Activated CD4-positive, CD25-positive, alpha-beta regulatory T cell (primary cell): ENCODE results near the gene FBXO17.

Source experiments
- DNase-seq, 4 experiments: peaks; one replicate each; lab custom pipeline; 2025; lab: John Stamatoyannopoulos, UW

The FBXO17 gene

DNA sequence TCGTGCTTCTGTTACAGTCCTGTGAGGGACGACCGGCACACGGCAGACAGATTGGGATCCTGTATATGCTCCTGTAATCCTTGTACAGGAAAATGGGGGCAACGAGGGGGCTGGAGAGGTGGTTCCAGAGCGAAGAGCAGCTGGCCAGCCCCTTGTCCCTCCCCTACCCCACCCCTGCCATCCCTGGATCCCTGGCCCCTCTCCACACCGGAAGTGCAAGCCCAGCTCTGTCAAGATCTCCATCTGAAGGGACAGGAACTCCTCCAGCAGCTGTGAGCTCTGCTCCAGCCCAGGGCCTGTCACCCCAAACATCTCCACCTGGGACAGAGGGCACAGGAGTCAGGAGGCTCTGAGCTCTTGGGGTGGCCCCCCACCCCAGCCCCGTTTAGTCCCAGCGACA, 58.0 kb downstream of the FBXO17 start:
- no peak for DNase-seq

DNA sequence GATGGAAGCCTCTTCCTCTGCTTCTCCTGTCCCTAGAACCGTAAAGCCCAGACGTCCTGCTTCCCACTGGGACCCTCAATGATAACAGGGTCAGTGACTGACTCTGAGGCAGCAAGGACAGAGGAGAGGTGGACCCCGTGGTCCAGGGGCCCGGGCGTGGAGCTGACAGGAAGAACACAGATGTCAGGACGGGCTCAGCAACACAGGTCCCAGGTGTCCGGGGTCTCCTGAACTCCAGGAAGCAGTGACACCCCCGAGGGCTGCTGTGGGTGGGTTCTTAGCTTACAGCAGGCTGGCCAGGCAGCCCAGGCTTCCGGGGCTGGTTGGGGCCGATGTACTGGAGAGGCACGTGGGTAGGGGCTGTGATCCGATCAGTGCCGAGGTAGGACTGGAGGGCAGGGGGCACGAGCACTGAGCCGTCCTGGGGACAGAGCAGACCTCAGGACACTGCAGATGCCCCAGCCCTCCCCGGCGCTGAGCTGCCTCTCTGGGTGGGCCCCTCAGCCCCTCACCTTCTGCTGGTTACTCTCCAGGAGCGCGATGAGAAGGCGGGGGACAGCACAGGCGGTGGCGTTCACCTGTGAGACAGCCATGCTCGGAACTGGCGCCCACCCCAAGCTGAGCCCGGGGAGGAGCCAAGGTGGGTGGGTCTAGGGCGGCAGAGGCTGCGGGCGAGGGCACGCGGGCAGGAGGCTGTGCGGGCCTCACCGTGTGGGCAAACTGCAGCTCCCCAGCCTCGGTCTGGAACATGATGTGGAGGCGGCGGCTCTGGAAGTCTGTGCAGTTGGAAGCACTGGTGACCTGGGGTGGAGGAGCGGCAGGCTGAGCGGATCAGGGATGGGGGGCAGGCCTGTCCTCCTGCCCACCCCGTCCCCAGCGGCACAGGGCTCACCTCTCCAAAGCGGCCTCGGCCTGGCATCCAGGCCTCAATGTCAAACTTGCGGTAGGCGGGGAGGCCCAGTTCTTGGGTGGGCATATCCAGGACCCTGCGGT, 59.9 kb downstream of the FBXO17 start:
- no peak for DNase-seq

DNA sequence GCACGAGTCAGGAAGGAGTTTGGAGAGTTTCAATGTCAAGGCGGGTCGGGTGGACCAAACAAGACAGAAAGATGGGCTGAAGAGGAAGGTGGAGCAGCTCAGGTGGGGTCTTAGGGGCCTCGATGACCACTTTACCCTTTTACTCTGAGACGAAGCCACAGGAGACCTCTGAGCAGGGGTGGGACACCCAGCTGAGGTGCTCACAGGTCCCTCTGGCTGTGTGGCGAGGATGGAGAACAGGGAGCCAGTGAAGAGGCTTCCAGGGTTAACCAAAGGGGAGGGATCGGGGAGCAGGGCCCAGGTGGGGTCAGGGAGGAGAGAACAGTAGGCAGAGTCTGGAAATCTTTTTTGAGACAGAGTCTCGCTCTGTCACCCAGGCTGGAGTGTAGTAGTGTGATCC, 61.6 kb downstream of the FBXO17 start:
- no peak for DNase-seq

DNA sequence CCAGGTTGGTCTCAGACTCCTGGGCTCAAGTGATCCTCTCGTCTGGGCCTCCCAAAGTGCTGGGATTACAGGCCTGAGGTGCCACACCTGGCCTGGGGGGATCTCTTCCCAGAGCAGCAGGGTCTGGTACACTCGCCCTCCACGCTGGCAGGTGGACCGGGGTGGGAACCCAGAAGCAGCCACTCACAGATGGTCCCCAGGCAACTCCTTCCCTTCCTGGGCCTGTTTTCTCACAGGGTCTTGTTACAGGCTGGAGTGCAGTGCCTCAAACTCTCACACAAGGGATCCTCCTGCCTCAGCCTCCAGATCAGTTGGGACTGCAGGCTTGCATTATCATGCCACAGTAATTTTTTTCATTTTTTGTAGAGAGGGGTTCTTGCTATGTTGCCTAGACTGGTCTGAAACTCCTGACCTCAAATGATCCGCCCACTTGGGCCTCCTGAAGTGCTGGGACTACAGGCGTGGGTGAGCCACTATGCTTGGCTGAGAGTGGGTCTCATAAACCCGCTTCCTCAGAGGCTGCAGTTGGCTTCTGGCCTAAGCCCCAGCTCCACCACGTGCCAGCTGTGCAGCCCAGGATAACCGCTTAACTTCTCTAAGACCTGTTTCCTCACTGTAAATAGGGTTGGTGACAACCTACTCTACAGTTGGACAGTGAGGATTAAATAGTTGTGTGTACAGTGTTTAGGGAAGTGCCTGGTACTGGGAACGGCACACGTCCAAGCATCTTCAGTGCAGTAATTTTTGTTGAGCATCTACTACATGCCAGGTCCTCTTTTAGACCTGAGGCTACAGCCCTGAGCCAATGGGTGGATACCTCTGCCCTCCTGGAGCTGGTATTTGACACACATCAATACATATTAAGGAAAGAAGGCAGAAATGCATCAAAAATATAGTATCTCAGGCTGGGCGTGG, 62.7 kb downstream of the FBXO17 start:
- DNase-seq: no peak

DNA sequence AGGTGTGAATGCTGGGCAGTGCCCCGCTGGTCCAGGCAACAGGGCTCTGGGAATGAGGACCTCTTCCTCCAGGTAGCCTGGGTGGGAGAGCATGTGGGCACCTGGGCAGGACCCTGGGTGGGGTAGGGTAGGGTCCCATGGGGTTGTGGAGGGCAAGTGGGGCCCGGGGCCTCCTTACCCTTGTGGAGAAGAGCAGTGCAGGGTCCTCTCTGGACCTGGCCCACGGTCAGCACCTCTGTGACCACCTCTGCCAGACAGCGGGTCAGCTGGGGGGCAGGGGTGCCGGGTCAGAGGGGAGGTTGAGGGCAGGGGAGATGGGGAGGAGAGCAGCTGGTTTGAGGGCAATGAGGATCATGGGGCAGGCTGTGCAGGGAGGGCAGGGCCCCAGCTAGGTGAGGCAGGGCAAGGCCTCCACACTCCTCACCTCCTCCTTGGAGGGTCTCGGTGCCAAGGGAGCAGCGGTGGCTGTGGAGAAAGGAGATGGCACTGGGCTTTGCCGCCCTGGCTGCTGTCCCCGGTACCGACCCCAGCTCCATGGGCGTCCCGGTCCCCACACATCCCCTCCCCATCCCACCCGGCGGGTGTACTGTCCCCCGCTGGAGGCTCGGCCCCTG, 64.0 kb downstream of the FBXO17 start:
- no peak for DNase-seq

DNA sequence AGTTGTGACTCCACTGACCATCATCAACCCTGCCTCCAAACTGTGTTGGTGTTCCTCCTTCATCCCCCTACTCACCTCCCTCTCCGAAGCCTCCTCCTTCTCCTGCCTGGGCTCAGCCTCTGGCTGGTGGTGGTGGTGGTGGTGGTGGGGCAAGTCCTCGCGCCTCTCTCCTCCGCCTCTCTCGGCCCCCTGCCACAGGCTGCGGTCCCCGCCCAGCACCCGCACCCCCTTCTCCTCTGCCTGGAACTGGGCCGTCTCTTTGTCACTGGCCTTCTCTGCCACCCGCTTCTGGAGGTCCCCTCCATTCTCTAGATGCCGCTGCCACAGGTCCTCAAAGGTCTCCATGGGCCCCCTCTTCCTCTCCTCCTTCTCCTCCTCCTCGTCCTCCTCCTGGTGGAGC, 65.1 kb downstream of the FBXO17 start:
- DNase-seq: no peak

DNA sequence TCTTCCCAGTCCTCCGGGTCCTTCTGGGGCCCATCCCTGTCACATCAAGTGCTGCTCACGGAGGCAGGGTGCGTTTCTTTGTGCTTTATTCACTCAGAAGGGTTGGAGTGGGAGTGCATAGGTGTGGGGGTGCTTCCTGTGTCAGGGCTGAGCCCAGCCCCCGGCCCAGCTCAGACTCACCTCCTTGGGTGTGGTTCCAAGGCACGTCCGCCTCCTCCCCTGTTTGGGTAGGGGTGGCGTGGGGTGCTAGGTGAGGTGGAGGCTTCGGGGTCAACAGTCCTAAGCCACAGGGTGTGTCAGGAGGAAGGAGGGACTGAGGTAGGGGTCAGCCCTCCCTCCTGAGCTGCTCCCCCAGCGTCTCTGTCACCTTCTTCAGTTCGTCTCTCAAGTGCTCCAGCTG, 66.6 kb downstream of the FBXO17 start:
- no peak for DNase-seq

DNA sequence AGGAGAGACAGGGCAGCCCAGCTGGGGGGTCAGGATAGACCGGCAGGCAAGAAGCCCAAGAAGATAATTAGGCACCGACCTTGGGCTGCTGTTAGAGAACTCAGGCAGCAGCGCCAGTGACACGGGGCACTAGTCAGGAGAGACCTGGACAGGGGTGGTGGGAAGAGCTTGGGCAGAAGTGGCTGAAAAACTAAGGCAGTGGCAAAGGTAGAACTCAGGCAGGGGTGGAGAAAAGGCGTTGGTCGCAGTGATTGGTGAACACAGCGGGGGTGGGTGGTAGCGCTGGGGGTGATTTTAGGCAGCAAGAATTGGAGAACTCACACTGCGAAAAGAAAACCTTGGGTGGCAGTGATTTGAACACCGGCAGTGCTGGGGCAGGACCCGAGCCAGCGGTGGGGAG, 67.9 kb downstream of the FBXO17 start:
- no peak for DNase-seq

DNA sequence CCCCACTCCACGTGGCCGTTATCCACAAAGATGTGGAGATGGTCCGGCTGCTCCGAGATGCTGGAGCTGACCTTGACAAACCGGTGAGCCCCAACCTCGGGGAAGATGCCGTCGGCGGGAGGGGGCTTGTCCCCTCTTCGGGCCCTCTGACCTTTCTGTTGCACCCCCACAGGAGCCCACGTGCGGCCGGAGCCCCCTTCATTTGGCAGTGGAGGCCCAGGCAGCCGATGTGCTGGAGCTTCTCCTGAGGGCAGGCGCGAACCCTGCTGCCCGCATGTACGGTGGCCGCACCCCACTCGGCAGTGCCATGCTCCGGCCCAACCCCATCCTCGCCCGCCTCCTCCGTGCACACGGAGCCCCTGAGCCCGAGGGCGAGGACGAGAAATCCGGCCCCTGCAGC, 68.3 kb downstream of the FBXO17 start:
- DNase-seq: no peak

DNA sequence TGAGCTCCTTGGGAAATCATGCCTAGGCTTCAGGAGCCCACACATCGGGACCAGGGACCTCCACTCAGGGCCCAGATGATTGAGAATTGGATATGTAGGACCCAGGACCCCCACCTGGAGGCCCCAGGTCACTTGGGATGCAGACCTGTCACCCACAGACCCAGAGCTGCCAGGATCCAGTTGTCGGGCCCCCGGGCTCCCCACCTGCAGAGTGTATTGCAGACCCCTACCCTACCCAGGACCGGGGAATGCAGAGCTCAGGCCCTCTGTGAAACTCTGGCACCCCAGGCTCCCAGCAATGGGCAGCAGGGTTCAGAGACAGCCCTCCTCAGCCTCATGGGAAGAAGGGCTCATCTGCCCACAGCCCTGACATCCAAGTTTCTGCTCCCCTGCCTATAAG, 69.9 kb downstream of the FBXO17 start:
- DNase-seq: no peak

DNA sequence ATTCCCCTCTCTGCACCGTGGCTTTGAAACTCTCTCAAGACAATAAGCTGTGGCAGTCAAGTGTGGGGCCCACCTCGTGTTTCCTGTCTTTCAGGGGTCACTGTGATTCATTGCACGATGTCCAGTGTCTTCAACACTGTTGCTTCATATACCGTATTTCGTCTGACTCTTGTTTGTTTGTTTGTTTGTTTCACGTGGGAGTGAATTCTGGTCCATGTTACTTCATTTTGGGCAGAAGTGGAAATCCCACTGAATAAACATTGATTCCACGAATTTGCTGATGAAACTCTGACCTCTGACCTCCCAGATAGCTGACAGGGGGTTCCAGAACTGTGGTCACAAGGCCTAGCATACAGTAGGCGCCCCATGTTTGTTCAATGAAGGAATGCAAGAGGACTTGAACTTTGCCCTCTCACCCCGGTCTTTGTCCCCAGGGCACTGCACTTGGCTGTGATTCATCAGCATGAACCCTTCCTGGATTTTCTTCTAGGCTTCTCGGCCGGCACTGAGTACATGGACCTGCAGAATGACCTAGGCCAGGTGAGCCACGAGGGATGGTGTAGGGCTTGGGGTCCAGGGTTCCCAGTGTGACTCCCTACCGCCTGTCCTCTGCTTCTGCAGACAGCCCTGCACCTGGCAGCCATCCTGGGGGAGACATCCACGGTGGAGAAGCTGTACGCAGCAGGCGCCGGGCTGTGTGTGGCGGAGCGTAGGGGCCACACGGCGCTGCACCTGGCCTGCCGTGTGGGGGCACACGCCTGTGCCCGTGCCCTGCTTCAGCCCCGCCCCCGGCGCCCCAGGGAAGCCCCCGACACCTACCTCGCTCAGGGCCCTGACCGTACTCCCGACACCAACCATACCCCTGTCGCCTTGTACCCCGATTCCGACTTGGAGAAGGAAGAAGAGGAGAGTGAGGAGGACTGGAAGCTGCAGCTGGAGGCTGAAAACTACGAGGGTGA, 70.7 kb downstream of the FBXO17 start:
- DNase-seq: no peak

DNA sequence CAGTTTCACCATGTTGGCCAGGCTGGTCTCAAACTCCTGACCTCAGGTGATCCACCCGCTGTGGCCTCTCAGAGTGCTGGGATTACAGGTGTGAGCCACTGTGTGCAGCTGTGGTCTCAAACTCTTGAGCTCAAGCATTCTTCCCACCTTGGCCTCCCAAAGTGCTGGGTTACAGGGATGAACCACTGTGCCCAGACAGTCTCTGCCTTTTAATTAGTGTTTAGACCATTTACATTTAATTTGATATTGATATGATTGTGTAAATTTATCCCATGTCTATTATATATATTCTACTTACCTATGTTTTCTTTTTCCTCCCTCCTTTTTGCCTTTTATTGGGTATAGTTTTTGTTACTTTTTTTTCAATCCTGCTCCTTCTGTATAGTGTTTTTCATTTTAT, 73.9 kb downstream of the FBXO17 start:
- no peak for DNase-seq

DNA sequence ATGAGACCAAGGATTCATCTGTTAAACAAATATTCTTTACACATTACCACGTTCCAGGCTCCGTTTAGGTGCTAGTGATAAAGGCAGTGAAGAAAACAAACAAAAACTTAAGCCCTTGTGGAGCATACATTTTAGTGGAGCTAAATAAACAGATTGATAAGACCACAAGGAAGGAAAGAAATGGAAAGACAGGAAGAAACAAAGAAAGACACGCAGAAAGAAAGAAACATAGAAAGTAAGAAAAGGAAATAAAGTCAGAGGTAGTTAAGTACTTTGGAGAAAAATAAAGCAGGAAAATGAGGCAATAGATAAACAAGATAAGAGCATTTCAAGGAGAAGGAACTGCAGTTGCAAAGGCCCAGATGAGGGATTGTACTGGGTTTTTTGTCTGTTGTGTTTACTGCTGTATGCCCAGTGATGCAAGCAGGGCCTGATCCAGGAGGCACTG, 74.8 kb downstream of the FBXO17 start:
- no peak for DNase-seq

DNA sequence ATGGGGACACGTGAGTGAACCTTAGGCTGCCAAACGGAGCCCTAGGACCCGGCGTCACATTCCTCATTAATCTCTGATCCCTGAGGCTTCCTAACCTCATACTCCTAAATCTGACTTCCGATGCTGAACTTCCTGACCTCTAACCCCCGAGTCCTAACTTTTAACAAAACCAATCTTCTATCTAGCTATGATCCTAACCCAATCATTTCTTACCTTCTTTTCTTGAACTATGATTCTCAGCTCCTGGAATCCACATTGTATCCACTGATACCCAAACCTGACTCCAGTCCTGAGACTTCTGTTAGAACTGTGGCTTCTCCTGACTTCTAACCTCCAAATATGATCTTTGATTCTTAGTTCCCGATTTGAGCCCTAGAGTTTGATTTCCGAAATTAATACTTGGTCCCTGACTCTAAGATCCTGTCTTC, 75.3 kb downstream of the FBXO17 start:
- DNase-seq: no peak

DNA sequence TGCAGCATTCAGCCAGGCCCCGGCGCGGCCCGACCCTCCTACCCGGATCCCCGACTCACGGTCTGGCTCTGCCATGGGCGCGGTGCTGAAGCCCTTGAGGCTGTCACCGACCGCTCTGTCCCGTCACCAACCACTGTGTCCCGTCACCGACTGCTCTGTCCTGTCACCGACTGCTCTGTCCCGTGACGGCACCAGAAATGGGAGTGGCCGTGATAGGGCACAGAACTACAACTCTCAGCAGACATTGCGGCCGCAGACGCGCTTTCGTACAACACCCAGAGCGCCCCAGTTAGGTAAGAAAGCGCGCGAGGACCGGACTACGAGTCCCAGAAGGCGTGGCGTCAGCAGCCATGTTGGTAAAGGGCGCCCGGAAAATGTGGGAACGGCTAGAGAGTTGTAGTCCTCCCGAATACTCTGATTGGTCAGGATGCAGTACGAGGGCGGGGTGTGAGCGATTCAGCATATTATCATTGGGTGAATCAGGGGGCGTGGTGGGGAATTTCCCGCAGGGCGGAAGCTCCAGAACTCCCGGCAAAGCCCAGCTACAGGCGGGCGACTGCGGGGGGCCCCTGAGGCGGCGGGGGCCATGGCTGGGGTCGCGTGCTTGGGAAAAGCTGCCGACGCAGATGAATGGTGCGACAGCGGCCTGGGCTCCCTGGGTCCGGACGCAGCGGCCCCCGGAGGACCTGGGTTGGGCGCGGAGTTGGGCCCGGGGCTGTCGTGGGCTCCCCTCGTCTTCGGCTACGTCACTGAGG, 75.9 kb downstream of the FBXO17 start, which contains the start of the genes NFKBIB and SIRT2:
Gene NFKBIB (plus strand): TSS at position 523 of the 755 bp plus-strand sequence. CDS start 64 bp downstream, at position 587.
Gene SIRT2 (minus strand): TSS at position 172 of the 755 bp plus-strand sequence. CDS start 97 bp downstream, at position 75.
- peak; percentile 93 to 99 (median 96) for DNase-seq

DNA sequence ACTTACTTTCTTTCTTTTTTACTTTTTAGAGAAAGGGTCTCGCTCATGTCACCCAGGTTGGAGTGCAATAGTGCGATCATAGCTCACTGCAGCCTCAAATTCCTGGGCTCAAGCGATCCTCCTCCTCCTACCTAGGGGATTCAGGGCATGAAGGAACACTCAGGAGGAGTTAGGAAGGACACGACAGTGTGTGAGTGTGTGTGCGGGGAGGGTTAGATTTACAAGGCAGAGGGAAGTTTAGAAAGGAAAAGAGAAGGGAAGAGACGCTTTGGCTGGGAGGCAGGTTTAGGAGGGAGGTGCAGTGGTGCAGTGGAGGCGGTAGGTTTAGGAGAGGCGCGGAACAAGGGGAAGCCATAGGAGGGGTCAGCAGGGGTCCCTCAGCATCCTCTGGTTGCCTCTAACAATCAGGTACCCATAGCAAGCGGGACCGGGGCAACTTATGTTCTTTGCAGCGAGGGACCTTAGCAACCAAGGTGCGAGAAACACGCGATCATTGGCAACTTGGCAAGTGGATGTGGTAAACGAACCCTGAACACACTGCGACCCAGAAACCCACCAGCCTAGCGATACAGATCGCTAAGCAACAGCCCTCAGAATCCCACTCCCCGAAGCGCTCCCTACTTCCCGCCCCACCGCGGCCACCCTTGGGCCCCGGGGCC, 76.6 kb downstream of the FBXO17 start:
- no peak for DNase-seq

DNA sequence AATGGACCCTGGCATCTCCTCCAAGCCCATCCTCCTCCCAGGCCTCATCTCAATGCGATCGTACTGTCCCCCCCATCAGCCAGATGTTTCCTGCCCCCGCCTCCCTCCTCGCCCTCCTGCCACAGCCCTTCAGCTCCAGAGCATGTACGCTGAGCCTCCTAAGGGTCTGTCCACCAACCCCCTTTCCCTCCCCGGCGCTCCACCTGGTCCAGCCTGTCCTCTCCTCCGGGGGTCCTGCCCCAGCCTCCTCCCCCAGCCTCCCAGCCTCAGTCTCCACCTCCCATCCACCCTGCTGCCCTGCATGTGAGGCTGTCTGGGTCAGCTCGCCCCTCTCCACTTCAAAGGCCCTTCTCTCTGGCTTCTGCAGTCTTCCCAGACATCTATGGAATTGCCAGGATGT, 80.6 kb downstream of the FBXO17 start:
- no peak for DNase-seq

DNA sequence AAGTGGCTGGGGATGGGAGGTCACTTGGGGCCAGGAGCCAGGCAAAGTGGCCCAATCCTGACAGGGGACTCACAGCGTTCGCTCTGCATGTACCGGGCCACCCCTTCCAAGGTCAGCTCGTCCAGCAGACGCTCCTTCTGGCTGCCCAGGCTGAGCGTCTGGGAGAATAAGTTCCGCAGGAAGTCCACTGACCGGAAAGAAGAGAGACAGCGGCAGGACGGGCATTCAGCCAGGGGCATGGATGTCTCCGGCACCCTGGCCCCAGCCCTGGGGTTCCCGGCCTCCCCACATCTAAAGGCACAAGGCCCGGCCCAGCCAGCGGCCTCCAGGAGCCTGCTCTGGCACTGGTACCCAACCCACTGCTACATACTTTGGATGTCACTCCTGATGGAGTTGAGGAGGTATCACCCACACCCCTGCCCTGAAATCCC, 82.2 kb downstream of the FBXO17 start:
- DNase-seq: no peak

DNA sequence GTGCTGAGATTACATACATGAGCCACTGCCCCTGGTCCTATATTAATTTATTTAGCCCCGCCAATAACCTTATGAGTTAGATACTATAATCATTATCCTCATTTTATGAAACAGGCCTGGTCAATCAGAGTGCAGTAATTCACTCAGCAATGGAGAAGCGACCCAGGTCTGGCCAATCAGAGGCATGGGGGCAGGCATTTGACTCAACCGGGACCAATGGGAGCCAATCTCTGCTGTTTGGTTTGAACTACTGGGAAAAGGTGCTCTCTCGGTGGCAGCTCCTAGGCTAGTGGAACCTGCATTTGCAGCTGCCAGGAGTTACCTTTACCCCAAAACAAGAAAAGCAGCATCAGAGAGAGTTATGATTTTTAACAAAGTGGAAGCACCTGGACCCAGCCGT, 82.7 kb downstream of the FBXO17 start:
- no peak for DNase-seq
